HG03342 (cell line): Measurements from ENCODE around the gene MYO16.
"Not testable (repeated sequence)": the region's sequence is repeated elsewhere in the genome, so short reads cannot be mapped to it uniquely, and the experiment has no call there.

Experiments used
- ATAC-seq: cut with Tn5 transposase; IDR thresholded peaks from one replicate; pipeline ENCODE4 v1.9.1; 2021; ENCODE audit warnings: mild to moderate bottlenecking, moderate library complexity; ENCODE audit not compliant: unreplicated experiment

MYO16 gene

GRCh38 chr13:108963846-108964600, 334.6 kb downstream of the MYO16 start:
- no peak for ATAC-seq

GRCh38 chr13:108964606-108965005, 335.2 kb downstream of the MYO16 start:
- ATAC-seq: no peak

GRCh38 chr13:108967371-108967770, 338.0 kb downstream of the MYO16 start:
- no peak for ATAC-seq

- no peak for ATAC-seq
These were observed 339.2 kb downstream of the MYO16 start for GRCh38 chr13:108968566-108968965.

GRCh38 chr13:108974686-108975085, 345.3 kb downstream of the MYO16 start:
- no peak for ATAC-seq

- ATAC-seq: no peak
These were observed 350.8 kb downstream of the MYO16 start for GRCh38 chr13:108980237-108980636.

GRCh38 chr13:108981407-108981806, 352.0 kb downstream of the MYO16 start:
- ATAC-seq: no peak

GRCh38 chr13:108983273-108983672, 353.9 kb downstream of the MYO16 start:
- no peak for ATAC-seq

- ATAC-seq: no peak
These were observed 355.0 kb downstream of the MYO16 start for GRCh38 chr13:108984251-108984920.

GRCh38 chr13:108985166-108985565, 355.8 kb downstream of the MYO16 start:
- no peak for ATAC-seq

GRCh38 chr13:108987517-108987916, 358.1 kb downstream of the MYO16 start:
- no peak for ATAC-seq

GRCh38 chr13:108987944-108988343, 358.5 kb downstream of the MYO16 start:
- ATAC-seq: no peak

GRCh38 chr13:108991416-108991815, 362.0 kb downstream of the MYO16 start:
- not testable (repeated sequence) for ATAC-seq

GRCh38 chr13:108993346-108993745, 363.9 kb downstream of the MYO16 start:
- no peak for ATAC-seq

GRCh38 chr13:108996430-108996829, 367.0 kb downstream of the MYO16 start:
- ATAC-seq: no peak

- no peak for ATAC-seq
These were observed 370.8 kb downstream of the MYO16 start for GRCh38 chr13:109000207-109000606.

GRCh38 chr13:109002934-109003333, 373.5 kb downstream of the MYO16 start:
- no peak for ATAC-seq

GRCh38 chr13:109007946-109008345, 378.5 kb downstream of the MYO16 start:
- no peak for ATAC-seq

- ATAC-seq: no peak
These were observed 380.3 kb downstream of the MYO16 start for GRCh38 chr13:109009756-109010155.

GRCh38 chr13:109010912-109011311, 381.5 kb downstream of the MYO16 start:
- no peak for ATAC-seq

GRCh38 chr13:109012115-109012514, 382.7 kb downstream of the MYO16 start:
- no peak for ATAC-seq

GRCh38 chr13:109021558-109021957, 392.1 kb downstream of the MYO16 start:
- ATAC-seq: no peak
